GM12878 (cell line): ENCODE results near the gene AIF1. TPM values are rescaled to one million over a fixed set of nuclear protein-coding genes. Genes with fewer than 3 reads are reported as not detected.

ENCODE experiments used
- ATAC-seq: fragments of 200-7000 bp; cut with Tn5 transposase; 3 replicates; pipeline ENCODE4 v1.9.1; 2020; ENCODE audit warnings: mild to moderate bottlenecking, moderate library complexity
- BruUV-seq: library from RNA; stranded (reverse); fragments of 400-500 nt; replicated peaks from 2 replicates; lab custom pipeline; 2021; lab: Mats Ljungman, UMichigan
- CTCF ChIA-PET: fragments of 300-600 bp; sonication (Branson Sonifier 250); formaldehyde crosslinking; extraction: SDS; loops from one replicate; lab custom pipeline; 2021; ENCODE audit warnings: inconsistent platforms; lab: Yijun Ruan, JAX
- POLR2A ChIA-PET: fragments of 350-600 bp; formaldehyde crosslinking; extraction: SDS; loops from one replicate; lab custom pipeline; 2021; ENCODE audit warnings: inconsistent platforms; lab: Charles Lee
- RAD21 ChIA-PET: fragments of 300-600 bp; sonication (Branson Sonifier 250); formaldehyde crosslinking; loops from one replicate; lab custom pipeline; 2023; ENCODE audit warnings: antibody characterized with exemption; ENCODE audit not compliant: unreplicated experiment; lab: Charles Lee
- SMC1A ChIA-PET: fragments of 300-600 bp; sonication (Branson Sonifier 250); formaldehyde crosslinking; loops from one replicate; lab custom pipeline; 2023; ENCODE audit not compliant: unreplicated experiment, uncharacterized antibody; lab: Charles Lee
- DNase-seq: peaks from one replicate; pipeline ENCODE4 v3.0.0-alpha.2; 2011; ENCODE audit warnings: low read depth, low spot score
- FAIRE-seq: peaks from 3 replicates; lab custom pipeline; 2011; peaks lifted over from hg19 to GRCh38; lab: Jason Lieb, UNC
- H2AFZ ChIP-seq: 2 replicates; pipeline ENCODE4 v1.6.0; 2011; ENCODE audit warnings: low read depth, low read length, control low read depth; ENCODE audit not compliant: control insufficient read depth
- H3K27ac ChIP-seq: 2 replicates; pipeline ENCODE4 v1.5.1; 2011; ENCODE audit warnings: control low read depth; ENCODE audit not compliant: control insufficient read depth, insufficient read depth
- H3K27me3 ChIP-seq, 2 experiments: replicated peaks in 1 of 2; 2 replicates each; pipeline versions ENCODE4 v1.6.0 to v1.6.1; 2011; ENCODE audit warnings: low read length in 1 of 2; ENCODE audit not compliant: control insufficient read depth in 2 of 2, insufficient read depth in 2 of 2
- H3K36me3 ChIP-seq, 2 experiments: 2 replicates each; pipeline ENCODE4 v1.5.1; 2011; ENCODE audit warnings: low read length in 1 of 2; ENCODE audit not compliant: control insufficient read depth in 2 of 2, insufficient read depth in 2 of 2
- H3K4me1 ChIP-seq: 2 replicates; pipeline ENCODE4 v1.6.1; 2011; ENCODE audit warnings: mild to moderate bottlenecking, low read length, moderate library complexity, mixed read lengths; ENCODE audit not compliant: control insufficient read depth, insufficient read depth
- H3K4me2 ChIP-seq: 2 replicates; pipeline ENCODE4 v1.6.0; 2011; ENCODE audit warnings: control low read depth; ENCODE audit not compliant: control insufficient read depth, insufficient read depth
- H3K4me3 ChIP-seq: fragments of 200-600 bp; sonication (generic); 2 replicates; pipeline ENCODE4 v1.5.1; 2016
- H3K79me2 ChIP-seq: 2 replicates; pipeline ENCODE4 v1.6.0; 2011; ENCODE audit warnings: low read length; ENCODE audit not compliant: control insufficient read depth, insufficient read depth
- H3K9ac ChIP-seq: 2 replicates; pipeline ENCODE4 v1.8.0; 2011; ENCODE audit warnings: low read length, control low read depth, mixed read lengths; ENCODE audit not compliant: control insufficient read depth, insufficient read depth
- H3K9me3 ChIP-seq: replicated peaks from 3 replicates; pipeline ENCODE4 v1.5.1; 2011; ENCODE audit warnings: mild to moderate bottlenecking, low read length; ENCODE audit not compliant: control insufficient read depth, insufficient read depth
- H4K20me1 ChIP-seq: 2 replicates; pipeline ENCODE4 v1.6.0; 2011; ENCODE audit not compliant: control insufficient read depth, insufficient read depth
- CHD2 ChIP-seq: IDR thresholded peaks from 2 replicates; pipeline ENCODE4 v1.6.1; 2011; ENCODE audit warnings: low read depth, low read length, improper control_type of control experiment, borderline replicate concordance
- E2F8 ChIP-seq: fragments of 450-650 bp; IDR thresholded peaks from 2 replicates; pipeline ENCODE4 v1.6.1; 2018; ENCODE audit warnings: mild to moderate bottlenecking, low read depth, moderate library complexity; ENCODE audit not compliant: partially characterized antibody
- EZH2 ChIP-seq: IDR thresholded peaks from 2 replicates; pipeline ENCODE4 v1.6.1; 2012; ENCODE audit warnings: low read depth, mild to moderate bottlenecking, control low read depth, inconsistent platforms, low read length, borderline replicate concordance; ENCODE audit not compliant: control insufficient read depth
- MTA3 ChIP-seq: IDR thresholded peaks from 2 replicates; pipeline ENCODE4 v1.6.1; 2012; ENCODE audit warnings: low read length, inconsistent platforms, borderline replicate concordance
- NFXL1 ChIP-seq: fragments of 450-650 bp; IDR thresholded peaks from 2 replicates; pipeline ENCODE4 v1.6.1; 2017; ENCODE audit warnings: antibody characterized with exemption, mild to moderate bottlenecking, borderline replicate concordance
- NFYB ChIP-seq: IDR thresholded peaks from 2 replicates; pipeline ENCODE4 v1.6.1; 2011; ENCODE audit warnings: low read depth, mild to moderate bottlenecking, low read length, improper control_type of control experiment, moderate library complexity; ENCODE audit not compliant: insufficient read depth
- REST ChIP-seq: IDR thresholded peaks from 2 replicates; pipeline ENCODE4 v1.6.1; 2012; ENCODE audit warnings: mild to moderate bottlenecking, low read depth, low read length
- SREBF2 ChIP-seq: IDR thresholded peaks from 2 replicates; pipeline ENCODE4 v1.6.1; 2012; ENCODE audit warnings: mild to moderate bottlenecking, low read length
- TCF12 ChIP-seq: IDR thresholded peaks from 2 replicates; pipeline ENCODE4 v1.6.1; 2011; ENCODE audit warnings: low read depth, mild to moderate bottlenecking, low read length
- ZNF687 ChIP-seq: fragments of 450-650 bp; IDR thresholded peaks from 2 replicates; pipeline ENCODE4 v1.6.1; 2017; ENCODE audit warnings: mild to moderate bottlenecking, moderate library complexity
- WGBS: methylation state at CpG from one replicate; pipeline ENCODE4 v1.1.6; 2016; ENCODE audit warnings: low lambda C conversion rate; ENCODE audit not compliant: insufficient replicate concordance, insufficient coverage; ENCODE audit errors: missing lambda C conversion rate; 5-methylcytosine and 5-hydroxymethylcytosine counted together
- in situ Hi-C: fragments of 300-500 bp; cut with MboI; formaldehyde crosslinking; loops from 9 replicates; pipeline ENCODE4 v1.14.3; 2018; ENCODE audit warnings: mixed read lengths
- intact Hi-C: fragments of 100-400 bp; cut with micrococcal nuclease; formaldehyde crosslinking; loops from one replicate; pipeline ENCODE4 v1.14.2; 2022; ENCODE audit not compliant: unreplicated experiment
- polyA plus RNA-seq, 11 experiments: library from polyadenylated mRNA; depleted of rRNA in 4 of 11; unstranded in 6 of 11; stranded (reverse) in 5 of 11; fragments of >200 nt; fragmentation: Nextera tagmentation in 4 of 11; fragmentation: Illumina TruSeq in 1 of 11; extraction: Ambion mirVana in 4 of 11; extraction: Trizol in 1 of 11; gene quantifications; 1 replicate in 1 of 11; 2 replicates in 10 of 11; pipeline versions ENCODE4 v1.2.1 to v1.2.3, GENCODE V29; 2011 to 2016; ENCODE audit warnings: inconsistent platforms in 2 of 11, missing spikeins in 2 of 11, low read depth in 1 of 11
- total RNA-seq, 4 experiments: library from RNA; depleted of rRNA in 3 of 4; stranded (reverse); fragments of >200 nt in 3 of 4; fragmentation: Illumina TruSeq in 1 of 4; extraction: Trizol in 1 of 4; gene quantifications; 2 replicates each; pipeline versions ENCODE4 v1.2.1 to v1.2.3, GENCODE V29; 2013 to 2021

The AIF1 gene
- total and polyA plus RNA-seq, 10 of the 15 experiments (the other 5 are each of a cell fraction or from before 2014, with no cell fraction given): 1.9 to 256 (median 134) TPM

- Histone ChIP-seq H3K36me3 (peaks cover 0 to 12% of the 10 kb centered on the region in 2 experiments), H3K4me3 (peak within 1 kb of the TSS; percentile 79), H4K20me1 (no peaks in the 10 kb centered on the region), H3K79me2 (peaks cover 60% of the 10 kb centered on the region), H3K4me2 (peak within 1 kb of the TSS; percentile 99), H3K9me3 (no peaks in the 10 kb centered on the region; the same call in 2 of the 3 replicates), H3K27me3 (no peaks in the 10 kb centered on the region), H3K27ac (peak within 1 kb of the TSS; percentile 94), H3K4me1 (peaks cover 42% of the 10 kb centered on the region), H2AFZ (peak within 1 kb of the TSS; percentile 36; the same call in 1 of the 2 replicates), H3K9ac (peak within 1 kb of the TSS; percentile 95)
- ATAC-seq: peak; percentile 86
- DNase-seq: no peak
- BruUV-seq: TSS peak; percentile 67
- in situ Hi-C loops (no loop called here), intact Hi-C loops (no loop called here)
- under 1% methylated on average over 51 of the region's 52 CpGs for WGBS
- no peak for FAIRE-seq
- ChIA-PET CTCF (interaction anchor here (0.9 to 2.2 kb wide), 5 partner anchors 8 to 172 kb away, joined by 3 to 19 read pairs (median 4); partner anchors contain the start of genes BAG6 and DDX39B), SMC1A (interaction anchor here (0.7 to 2.5 kb wide), 5 partner anchors 8 to 80 kb away, joined by 3 to 14 read pairs (median 6); partner anchors contain the start of gene BAG6), POLR2A (interaction anchor here (0.7 to 5.9 kb wide), 12 partner anchors 7 to 166 kb away, joined by 3 to 107 read pairs (median 4); partner anchors contain the start of genes APOM, BAG6, CLIC1 and MSH5), RAD21 (interaction anchor here (0.6 to 2.1 kb wide), 10 partner anchors 8 to 241 kb away, joined by 3 to 8 read pairs (median 4); partner anchors contain the start of genes AIF1, BAG6, CLIC1 and NEU1)
- TF ChIP-seq NFXL1: no peak
- TF ChIP-seq MTA3: 0 out of 2 replicates have a peak, but pooled peaks have one; percentile 20
- no peak for TF ChIP-seq CHD2
- peak; percentile 77; the same call in 1 of the 2 replicates for TF ChIP-seq ZNF687
- TF ChIP-seq E2F8: peak; percentile 49
- TF ChIP-seq NFYB: no peak
- TF ChIP-seq EZH2: no peak
- TF ChIP-seq REST: 0 out of 2 replicates have a peak, but pooled peaks have one; percentile 34
- TF ChIP-seq SREBF2: no peak
- TF ChIP-seq TCF12: peak; percentile 73
Observed at GRCh38 chr6:31660381-31661261, 45.6 kb downstream of the AIF1 start, which contains the start of gene C6orf47. TSS of gene C6orf47 (minus strand) at chr6:31660778. CDS start at chr6:31659947, 831 bp downstream.
